VCaP (cell line): ENCODE results near the gene COQ9.
"Not testable (repeated sequence)": the region's sequence is repeated elsewhere in the genome, so short reads cannot be mapped to it uniquely, and the experiment has no call there.

Experiments used
- H3K27ac ChIP-seq: fragments of 450-650 bp; 2 replicates; pipeline ENCODE4 v1.5.1; 2017
- CTCF ChIP-seq: fragments of 450-650 bp; conservative IDR thresholded peaks from 2 replicates; pipeline ENCODE4 v1.5.1; 2017; ENCODE audit warnings: mild to moderate bottlenecking, moderate library complexity

The COQ9 gene

GRCh38 chr16:57498031-57498430 lies 50.8 kb downstream of the COQ9 start:
- no peak overlapping the region for H3K27ac ChIP-seq
- TF ChIP-seq CTCF, result no peak

- not testable (repeated sequence) for H3K27ac ChIP-seq
These were observed 52.7 kb downstream of the COQ9 start for GRCh38 chr16:57499941-57500340.

- no peak overlapping the region for H3K27ac ChIP-seq
- TF ChIP-seq CTCF, result no peak
These were observed 53.4 kb downstream of the COQ9 start for GRCh38 chr16:57500578-57501111.

DNA sequence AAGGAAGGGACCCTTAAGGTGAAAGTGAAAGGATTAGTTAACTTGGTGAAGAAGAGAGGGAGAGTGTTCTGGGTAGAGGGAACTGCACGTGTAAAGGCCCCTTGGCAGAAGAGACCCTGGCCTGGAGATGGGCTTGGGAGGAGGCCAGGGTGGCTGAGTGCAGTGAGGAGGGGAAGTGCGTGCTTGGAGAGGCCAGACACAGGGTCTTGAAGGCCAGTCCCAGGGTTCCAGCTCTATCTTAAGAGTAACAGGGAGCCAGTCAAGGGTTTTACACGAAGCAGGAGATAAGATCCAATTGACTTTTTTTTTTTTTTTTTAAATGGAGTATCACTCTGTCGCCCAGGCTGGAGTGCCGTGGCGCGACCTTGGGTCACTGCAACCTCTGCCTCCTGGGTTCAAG lies 54.2 kb downstream of the COQ9 start:
- no peak overlapping the region for H3K27ac ChIP-seq

GRCh38 chr16:57502048-57502775 lies 54.9 kb downstream of the COQ9 start:
- TF ChIP-seq CTCF, result no peak
- H3K27ac ChIP-seq, result no peak overlapping the region

More for the DNA sequence above, 54.2 kb downstream of the COQ9 start:
- TF ChIP-seq CTCF, result no peak

DNA sequence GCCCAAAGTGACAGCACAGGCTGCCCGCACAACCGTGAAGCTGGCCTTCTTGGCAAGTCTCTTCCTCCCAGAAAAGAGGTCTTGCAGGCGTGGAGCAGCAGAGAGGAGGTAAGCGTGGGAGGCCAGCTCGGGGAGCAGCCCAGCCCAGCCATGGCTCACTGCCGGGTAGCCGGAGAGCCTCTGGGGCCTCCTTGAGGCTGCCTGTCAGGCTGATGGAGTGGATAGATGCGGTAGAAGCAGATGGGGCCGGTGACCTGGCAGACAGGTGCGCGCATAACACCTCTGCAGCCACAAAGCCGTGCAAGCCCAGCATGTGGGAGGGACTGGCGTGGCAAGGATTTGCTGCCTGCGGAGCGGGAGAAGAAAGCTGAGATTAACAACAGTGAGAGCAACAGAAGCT lies 56.1 kb downstream of the COQ9 start:
- no peak for TF ChIP-seq CTCF
- H3K27ac ChIP-seq, result no peak overlapping the region

- no peak overlapping the region for H3K27ac ChIP-seq
- no peak for TF ChIP-seq CTCF
These were observed 56.7 kb downstream of the COQ9 start for GRCh38 chr16:57504001-57504400.

DNA sequence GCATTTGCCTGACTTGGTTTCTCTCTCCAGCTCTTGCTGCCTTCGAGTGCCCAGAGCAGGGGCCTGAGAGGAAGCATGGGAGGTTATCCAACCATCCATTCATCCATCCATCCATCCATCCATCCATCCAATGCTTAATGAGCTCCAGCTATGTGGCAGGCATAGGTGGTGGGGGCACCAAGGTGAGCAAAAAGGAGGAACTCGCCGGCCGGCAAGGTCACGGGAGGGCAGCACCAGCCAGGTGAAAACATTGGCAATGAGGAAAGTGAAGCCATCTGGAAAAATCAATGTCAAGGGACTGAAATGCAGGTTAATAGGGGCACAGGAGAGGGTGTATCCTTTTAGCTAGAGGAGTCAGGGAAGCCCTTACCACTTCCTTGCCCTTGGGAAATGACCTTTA lies 57.2 kb downstream of the COQ9 start:
- H3K27ac ChIP-seq, result no peak overlapping the region

More for the DNA sequence above, 57.2 kb downstream of the COQ9 start:
- TF ChIP-seq CTCF, result no peak
